ENCODE data around the gene RPL37.

DNA sequence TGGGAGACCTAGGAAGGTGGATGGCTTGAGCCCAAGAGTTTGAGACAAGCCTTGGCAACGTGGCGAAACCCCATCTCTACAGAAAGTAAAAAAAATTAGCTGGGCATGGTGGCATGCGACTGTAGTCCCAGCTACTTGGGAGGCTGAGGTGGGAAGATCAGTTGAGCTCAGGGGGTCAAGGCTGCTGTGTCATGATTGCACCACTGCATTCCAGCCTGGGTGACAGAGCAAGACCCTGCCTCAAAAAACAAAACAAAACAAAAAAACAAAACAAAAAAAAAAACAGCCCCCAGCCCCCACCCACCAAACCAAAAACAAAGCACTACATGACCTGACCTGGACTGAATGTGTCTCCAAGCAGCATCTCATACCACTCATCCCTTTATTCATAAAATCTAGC lies 40.9 kb upstream of the RPL37 start:
- TF ChIP-seq, protein P1, sequence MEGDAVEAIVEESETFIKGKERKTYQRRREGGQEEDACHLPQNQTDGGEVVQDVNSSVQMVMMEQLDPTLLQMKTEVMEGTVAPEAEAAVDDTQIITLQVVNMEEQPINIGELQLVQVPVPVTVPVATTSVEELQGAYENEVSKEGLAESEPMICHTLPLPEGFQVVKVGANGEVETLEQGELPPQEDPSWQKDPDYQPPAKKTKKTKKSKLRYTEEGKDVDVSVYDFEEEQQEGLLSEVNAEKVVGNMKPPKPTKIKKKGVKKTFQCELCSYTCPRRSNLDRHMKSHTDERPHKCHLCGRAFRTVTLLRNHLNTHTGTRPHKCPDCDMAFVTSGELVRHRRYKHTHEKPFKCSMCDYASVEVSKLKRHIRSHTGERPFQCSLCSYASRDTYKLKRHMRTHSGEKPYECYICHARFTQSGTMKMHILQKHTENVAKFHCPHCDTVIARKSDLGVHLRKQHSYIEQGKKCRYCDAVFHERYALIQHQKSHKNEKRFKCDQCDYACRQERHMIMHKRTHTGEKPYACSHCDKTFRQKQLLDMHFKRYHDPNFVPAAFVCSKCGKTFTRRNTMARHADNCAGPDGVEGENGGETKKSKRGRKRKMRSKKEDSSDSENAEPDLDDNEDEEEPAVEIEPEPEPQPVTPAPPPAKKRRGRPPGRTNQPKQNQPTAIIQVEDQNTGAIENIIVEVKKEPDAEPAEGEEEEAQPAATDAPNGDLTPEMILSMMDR (IDR thresholded peaks at IDR 0.05), result no peak
- no peak for TF ChIP-seq POLR2A (IDR thresholded peaks at IDR 0.05)

Data from Peyer's patch (tissue), 4 donors.